HG03175 (cell line): ENCODE data around the gene DHRS7C.

Source experiments
- ATAC-seq: cut with Tn5 transposase; IDR thresholded peaks from one replicate; pipeline ENCODE4 v1.9.1; 2021; ENCODE audit warnings: mild to moderate bottlenecking, moderate library complexity; ENCODE audit not compliant: unreplicated experiment

The DHRS7C gene

GRCh38 chr17:9790889-9791876, at the start of gene DHRS7C:
Gene DHRS7C, minus strand, starts transcription at chr17:9791592. Its CDS starts 308 bp downstream, at chr17:9791284.
- ATAC-seq: no peak

DNA sequence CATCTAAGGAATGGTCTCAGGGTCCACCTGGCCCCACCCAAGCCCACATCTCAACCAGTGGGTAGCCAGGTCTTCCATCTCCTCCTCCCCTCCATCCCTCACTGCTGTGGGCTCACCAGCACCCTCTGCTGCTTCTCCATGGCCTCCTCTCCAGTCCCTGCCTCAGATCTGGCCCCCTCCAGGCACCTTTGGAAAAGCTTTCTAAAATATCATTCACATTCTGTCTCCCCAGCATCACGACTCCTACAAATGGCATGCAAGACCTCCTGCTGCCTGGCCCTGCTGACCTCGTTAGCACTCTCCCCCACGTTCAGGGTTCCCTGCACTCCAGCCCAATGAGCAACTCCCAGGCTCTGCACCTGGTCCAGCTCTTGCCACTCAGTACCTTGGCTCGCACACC, 48.0 kb upstream of the DHRS7C start:
- no peak for ATAC-seq

GRCh38 chr17:9837551-9838471, 46.4 kb upstream of the DHRS7C start:
- ATAC-seq: no peak

DNA sequence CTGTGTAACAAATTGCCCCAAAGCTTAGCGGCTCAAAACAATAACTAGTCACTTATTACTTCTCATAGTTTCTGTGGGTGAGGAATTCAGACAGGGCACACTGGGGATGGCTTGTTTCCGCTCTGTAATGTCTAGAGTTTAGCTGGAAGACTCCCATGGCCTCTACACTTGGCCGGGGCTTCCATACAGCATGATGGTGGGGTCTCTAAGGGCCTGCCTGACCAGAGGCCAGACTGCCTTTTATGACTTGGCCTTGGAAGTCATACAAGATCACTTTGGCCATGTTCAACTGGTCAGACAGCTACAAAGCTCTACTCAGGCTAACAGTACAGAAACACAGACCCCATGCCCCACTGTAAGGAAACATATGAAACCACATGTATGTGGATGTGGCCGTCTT, 42.5 kb upstream of the DHRS7C start:
- no peak for ATAC-seq

GRCh38 chr17:9830711-9831110, 39.3 kb upstream of the DHRS7C start:
- no peak for ATAC-seq

DNA sequence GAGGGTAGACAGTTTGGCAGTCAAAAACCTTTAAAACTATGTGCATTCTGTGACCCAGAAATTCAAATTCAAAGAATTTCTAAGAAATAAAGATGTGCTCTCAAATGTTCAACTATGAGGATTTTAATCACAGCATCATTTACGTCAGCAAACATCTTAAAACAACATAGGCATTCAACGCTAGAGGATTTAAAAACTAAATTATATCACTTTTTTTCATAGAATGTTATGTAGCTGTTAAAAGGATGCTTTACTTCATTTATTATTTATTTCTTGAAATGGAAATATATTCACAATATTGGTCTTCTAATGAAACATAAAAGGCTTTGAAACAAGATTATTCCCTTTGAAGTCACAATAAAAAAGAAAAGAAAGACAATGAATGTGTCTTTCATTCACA, 38.0 kb upstream of the DHRS7C start:
- ATAC-seq: no peak

GRCh38 chr17:9828296-9829295, 37.2 kb upstream of the DHRS7C start:
- no peak for ATAC-seq

- ATAC-seq: no peak
Measured at GRCh38 chr17:9825641-9826150, 34.3 kb upstream of the DHRS7C start, which contains the start of gene GLP2R. Gene GLP2R, plus strand, starts transcription at chr17:9825924. Its CDS starts 140 bp downstream, at chr17:9826064.

- ATAC-seq: no peak
Measured at GRCh38 chr17:9824797-9825338, 33.5 kb upstream of the DHRS7C start.

GRCh38 chr17:9824094-9824493, 32.7 kb upstream of the DHRS7C start:
- ATAC-seq: no peak

DNA sequence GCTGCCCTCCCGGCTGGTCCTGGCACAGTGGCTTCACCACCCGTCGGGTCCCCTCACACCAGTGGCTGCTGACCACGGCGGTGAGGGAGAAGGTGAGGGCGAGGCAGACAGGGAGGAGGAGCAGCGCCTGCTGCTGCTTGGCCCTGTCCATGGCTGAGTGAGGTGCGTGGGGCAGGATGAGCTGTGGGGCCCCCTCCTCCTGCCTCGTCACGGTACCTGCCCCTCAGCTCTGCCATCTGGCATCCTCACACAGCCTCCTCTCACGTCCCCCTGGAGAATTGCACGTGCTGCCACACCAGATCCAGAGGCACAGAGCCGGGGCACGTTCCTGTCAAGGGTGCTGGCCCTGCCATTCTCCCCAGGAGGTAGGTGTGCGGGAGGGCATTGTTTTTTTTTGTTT, 30.5 kb upstream of the DHRS7C start, which contains the start of gene GSG1L2:
Gene GSG1L2, minus strand, starts transcription at position 159 of the 400 bp plus-strand sequence. Its CDS starts 8 bp downstream, at position 151.
- no peak for ATAC-seq

DNA sequence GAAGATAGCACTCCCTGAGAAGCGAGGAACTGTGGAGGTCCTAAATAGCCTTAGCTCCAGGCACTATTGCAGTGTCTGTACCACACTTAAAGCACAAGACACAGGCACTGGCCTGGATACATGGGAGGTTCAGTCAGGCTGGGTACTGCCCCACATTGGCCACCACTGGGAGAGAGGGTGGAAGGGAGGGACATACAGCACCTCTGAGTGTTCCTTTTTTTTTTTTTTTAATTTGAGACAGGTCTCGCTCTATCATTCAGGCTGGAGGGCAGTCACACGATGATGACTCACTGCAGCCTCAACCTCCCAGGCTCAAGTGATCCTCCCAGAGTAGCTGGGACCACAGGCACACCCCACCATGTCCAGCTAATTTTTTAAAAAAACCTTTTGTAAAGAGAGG, 29.1 kb upstream of the DHRS7C start:
- no peak for ATAC-seq

DNA sequence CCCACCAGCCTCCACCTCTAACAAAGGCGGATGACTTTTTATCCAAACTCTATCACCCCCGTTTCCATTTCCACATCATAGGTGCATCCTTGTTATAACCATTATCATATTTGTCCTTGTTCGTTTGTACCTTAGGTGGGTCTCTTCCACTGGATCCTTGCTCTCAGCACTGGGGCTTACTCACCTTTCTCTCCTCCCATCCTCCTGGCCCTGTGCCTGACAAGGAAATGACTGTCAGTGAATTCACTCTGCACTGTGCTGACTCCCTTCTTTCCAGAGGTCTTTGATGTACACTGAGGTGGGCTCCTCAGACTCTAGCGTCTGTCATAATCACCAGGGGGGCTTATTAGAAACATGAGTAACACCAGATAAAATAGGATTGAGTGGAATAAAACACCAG, 27.4 kb upstream of the DHRS7C start:
- ATAC-seq: no peak

DNA sequence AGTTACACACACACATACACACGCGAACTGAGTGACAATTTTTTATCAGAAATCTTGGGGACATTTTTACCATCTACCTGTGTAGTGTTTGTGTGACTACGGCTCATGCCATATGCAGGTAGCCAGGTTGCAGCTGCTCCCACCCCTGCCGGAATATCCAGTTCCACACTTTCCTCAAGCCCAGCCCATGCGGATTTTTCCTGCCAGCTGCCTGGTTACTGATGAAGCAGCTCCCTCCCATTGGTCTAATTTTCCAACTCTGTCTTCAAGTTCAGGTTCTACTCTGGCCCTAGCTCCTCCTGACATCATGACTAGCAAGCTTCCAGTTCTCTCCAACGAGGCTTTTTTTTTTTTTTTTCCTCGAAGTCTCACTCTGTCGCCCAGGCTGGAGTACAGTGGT, 25.7 kb upstream of the DHRS7C start:
- ATAC-seq: no peak

GRCh38 chr17:9816472-9816871, 25.1 kb upstream of the DHRS7C start:
- no peak for ATAC-seq

GRCh38 chr17:9814337-9814945, 23.0 kb upstream of the DHRS7C start:
- ATAC-seq: no peak

DNA sequence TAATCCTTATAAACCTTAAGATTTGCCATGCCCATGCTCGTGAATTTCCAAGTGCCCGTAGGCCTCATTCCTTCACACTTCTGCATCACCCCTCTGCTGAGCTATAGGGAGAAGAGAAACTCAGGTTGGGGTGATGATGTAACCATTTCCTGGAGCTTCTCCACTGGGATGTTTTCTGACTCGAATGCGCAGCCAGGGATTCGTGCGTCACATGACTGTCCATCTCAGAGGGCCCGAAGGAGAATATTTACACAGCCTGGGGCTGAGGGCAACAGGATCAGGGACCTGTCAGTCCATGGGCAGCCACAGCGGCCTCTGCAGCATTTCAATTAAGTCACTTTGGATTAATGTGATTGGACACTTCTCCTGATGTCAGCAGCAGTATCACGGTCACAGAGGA, 21.8 kb upstream of the DHRS7C start:
- ATAC-seq: no peak

DNA sequence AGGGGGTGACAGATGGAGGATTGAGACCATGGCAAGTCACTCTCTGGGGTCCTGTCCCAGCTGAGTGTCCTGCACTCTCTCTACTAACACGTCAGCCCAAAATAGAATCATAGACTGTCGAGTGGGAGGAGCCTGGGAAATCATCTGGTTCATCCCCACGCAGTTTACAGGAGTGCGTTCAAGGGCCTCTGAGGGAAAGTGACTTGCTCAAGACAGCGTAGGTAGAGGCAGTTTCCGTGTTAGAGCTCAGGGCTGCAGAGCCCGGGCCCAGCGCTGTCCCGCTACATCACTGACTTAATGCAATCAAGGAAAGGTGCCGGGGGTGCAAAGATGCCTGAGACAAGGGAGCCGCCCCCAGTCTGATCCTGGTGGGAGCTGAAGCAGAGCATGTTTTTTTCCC, 20.1 kb upstream of the DHRS7C start:
- no peak for ATAC-seq

- no peak for ATAC-seq
Measured at GRCh38 chr17:9811086-9811485, 19.7 kb upstream of the DHRS7C start.
